CD4-positive, alpha-beta T cell (primary cell): ENCODE results near the gene ATL1. TPM values are rescaled to one million over a fixed set of nuclear protein-coding genes. Genes with fewer than 3 reads are reported as not detected.
"Not testable (repeated sequence)": the region's sequence is repeated elsewhere in the genome, so short reads cannot be mapped to it uniquely, and the experiment has no call there.

Source experiments
- ATAC-seq: fragments of 200-7000 bp; cut with Tn5 transposase; one replicate; pipeline ENCODE4 v1.10.0; 2022; ENCODE audit warnings: mild to moderate bottlenecking; ENCODE audit not compliant: poor library complexity
- CTCF ChIA-PET: fragments of 350-600 bp; sonication (Branson Sonifier 250); formaldehyde crosslinking; loops from one replicate; lab custom pipeline; 2021; ENCODE audit warnings: antibody characterized with exemption, inconsistent platforms; lab: Charles Lee
- POLR2A ChIA-PET: fragments of 350-600 bp; sonication (Branson Sonifier 250); formaldehyde crosslinking; loops from one replicate; lab custom pipeline; 2021; ENCODE audit warnings: antibody characterized with exemption, inconsistent platforms; lab: Charles Lee
- DNase-seq, 14 experiments: peaks; one replicate each; pipeline ENCODE4 v3.0.0-alpha.2; 2013 to 2020; ENCODE audit warnings: mixed read lengths in 2 of 14
- H3K27ac ChIP-seq, 2 donors: one replicate each; pipeline versions ENCODE4 v1.5.1 to v1.7.0; 2013; ENCODE audit warnings: low read length in 2 of 2, low read depth in 1 of 2, mild to moderate bottlenecking in 1 of 2
- H3K27me3 ChIP-seq, 2 experiments: 1 replicate in 1 of 2; 2 replicates in 1 of 2; pipeline versions ENCODE4 v1.6.1 to v1.7.0; 2013; ENCODE audit warnings: low read length in 2 of 2, control low read depth in 1 of 2, mild to moderate bottlenecking in 1 of 2, moderate library complexity in 1 of 2; ENCODE audit not compliant: insufficient read depth in 2 of 2, control insufficient read depth in 1 of 2
- H3K36me3 ChIP-seq: one replicate; pipeline ENCODE4 v1.6.1; 2013; ENCODE audit warnings: low read length, control low read depth; ENCODE audit not compliant: insufficient read depth
- H3K4me1 ChIP-seq: one replicate; pipeline ENCODE4 v1.6.1; 2013; ENCODE audit warnings: low read length, control low read depth; ENCODE audit not compliant: insufficient read depth
- H3K4me3 ChIP-seq: one replicate; pipeline ENCODE4 v1.5.1; 2013; ENCODE audit warnings: mild to moderate bottlenecking, low read length, moderate library complexity
- H3K9me3 ChIP-seq, 2 experiments: 1 replicate in 1 of 2; 2 replicates in 1 of 2; pipeline versions ENCODE4 v1.6.1 to v1.7.0; 2013; ENCODE audit warnings: low read length in 2 of 2, mild to moderate bottlenecking in 2 of 2, control low read depth in 1 of 2, moderate library complexity in 1 of 2; ENCODE audit not compliant: control insufficient read depth in 1 of 2, insufficient read depth in 1 of 2
- H3K27ac Mint-ChIP-seq: one replicate; pipeline ENCODE4 v1.8.0; 2020; ENCODE audit warnings: mixed read lengths
- H3K27me3 Mint-ChIP-seq: one replicate; pipeline ENCODE4 v1.8.0; 2021; ENCODE audit warnings: mixed read lengths
- H3K36me3 Mint-ChIP-seq: one replicate; pipeline ENCODE4 v1.8.0; 2021; ENCODE audit warnings: low read depth, mixed read lengths
- H3K4me1 Mint-ChIP-seq: one replicate; pipeline ENCODE4 v1.8.0; 2021; ENCODE audit warnings: low read depth, mixed read lengths
- H3K4me3 Mint-ChIP-seq: one replicate; pipeline ENCODE4 v1.8.0; 2020; ENCODE audit warnings: mild to moderate bottlenecking, mixed read lengths
- H3K9me3 Mint-ChIP-seq: one replicate; pipeline ENCODE4 v1.8.0; 2020; ENCODE audit warnings: mixed read lengths
- CTCF ChIP-seq: fragments of 200-600 bp; IDR thresholded peaks from one replicate; pipeline ENCODE4 v1.8.0; 2022; ENCODE audit warnings: antibody characterized with exemption, mild to moderate bottlenecking
- intact Hi-C, 2 experiments: fragments of 100-400 bp; cut with DNase I in 1 of 2; cut with micrococcal nuclease in 1 of 2; formaldehyde crosslinking; loops; one replicate each; pipeline versions ENCODE4 v1.15.1 to v1.9.0; 2023 to 2025; cut with DNase I, micrococcal nuclease
- total RNA-seq, 174 experiments: library from RNA in 2 of 174; stranded (reverse) in 2 of 174; gene quantifications; one replicate each; pipeline ENCODE4 v1.2.3 and lab custom pipeline; 2021 to 2026

ATL1 gene
- total RNA-seq, 2 experiments from 2014 or later, result 1.2 TPM

- ChIA-PET POLR2A (no interaction called here), CTCF (no interaction called here)
- Mint-ChIP-seq H3K4me1 (no peaks in the 10 kb centered on the region), H3K27ac (no peak overlapping the region), H3K9me3 (no peaks in the 10 kb centered on the region), H3K4me3 (no peak overlapping the region), H3K27me3 (no peaks in the 10 kb centered on the region), H3K36me3 (no peaks in the 10 kb centered on the region)
- no peak for ATAC-seq
- TF ChIP-seq CTCF, result no peak
- Histone ChIP-seq H3K9me3 (no peaks in the 10 kb centered on the region), H3K4me1 (no peaks in the 10 kb centered on the region), H3K27ac (no peak overlapping the region), H3K27me3 (no peaks in the 10 kb centered on the region), H3K4me3 (no peak overlapping the region), H3K36me3 (no peaks in the 10 kb centered on the region)
- DNase-seq, result no peak
- intact Hi-C loops, result no loop called here
Observed at GRCh38 chr14:50622978-50623377, 63.0 kb downstream of the ATL1 start.

- H3K27me3 ChIP-seq, result no peaks in the 10 kb centered on the region
- no peaks in the 10 kb centered on the region for H3K27me3 Mint-ChIP-seq
- H3K27ac ChIP-seq, result no peak overlapping the region
- H3K36me3 Mint-ChIP-seq, result no peaks in the 10 kb centered on the region
- intact Hi-C loops, result no loop called here
- H3K4me3 Mint-ChIP-seq, result no peak overlapping the region
- no peak for TF ChIP-seq CTCF
- CTCF ChIA-PET, result no interaction called here
- ATAC-seq (no peak), DNase-seq (no peak)
- H3K36me3 ChIP-seq, result no peaks in the 10 kb centered on the region
- H3K4me1 Mint-ChIP-seq, result no peaks in the 10 kb centered on the region
- no peak overlapping the region for H3K4me3 ChIP-seq
- H3K9me3 Mint-ChIP-seq, result no peaks in the 10 kb centered on the region
- H3K9me3 ChIP-seq, result no peaks in the 10 kb centered on the region
- H3K4me1 ChIP-seq, result no peaks in the 10 kb centered on the region
- no peak overlapping the region for H3K27ac Mint-ChIP-seq
- POLR2A ChIA-PET, result no interaction called here
Observed at GRCh38 chr14:50624447-50624846, 64.5 kb downstream of the ATL1 start.

GRCh38 chr14:50624947-50625346, 65.0 kb downstream of the ATL1 start:
- H3K36me3 ChIP-seq, H3K36me3 Mint-ChIP-seq, H3K4me1 Mint-ChIP-seq, intact Hi-C loops, H3K9me3 Mint-ChIP-seq, POLR2A ChIA-PET, H3K27ac ChIP-seq, CTCF ChIA-PET, DNase-seq, ATAC-seq, H3K4me1 ChIP-seq, H3K27me3 Mint-ChIP-seq, H3K9me3 ChIP-seq, H3K4me3 Mint-ChIP-seq, H3K4me3 ChIP-seq, H3K27me3 ChIP-seq, H3K27ac Mint-ChIP-seq: not testable (repeated sequence)

GRCh38 chr14:50631408-50631821, 71.5 kb downstream of the ATL1 start:
- POLR2A ChIA-PET, result no interaction called here
- TF ChIP-seq CTCF, result no peak
- no peaks in the 10 kb centered on the region for H3K36me3 ChIP-seq

More at GRCh38 chr14:50631408-50631821, 71.5 kb downstream of the ATL1 start:
- no peaks in the 10 kb centered on the region for H3K4me1 Mint-ChIP-seq
- ATAC-seq, result no peak
- H3K4me3 ChIP-seq, result no peak overlapping the region
- H3K9me3 ChIP-seq, result no peaks in the 10 kb centered on the region
- no peak overlapping the region for H3K27ac ChIP-seq
- H3K4me3 Mint-ChIP-seq, result no peak overlapping the region
- H3K36me3 Mint-ChIP-seq, result peaks cover 9% of the 10 kb centered on the region
- DNase-seq, result no peak
- H3K4me1 ChIP-seq, result no peaks in the 10 kb centered on the region
- H3K9me3 Mint-ChIP-seq, result no peaks in the 10 kb centered on the region
- intact Hi-C loops, result no loop called here
- H3K27ac Mint-ChIP-seq, result no peak overlapping the region
- CTCF ChIA-PET, result interaction anchor here (1.1 kb wide), 1 partner anchor 25 kb away, joined by 3 read pairs; no protein-coding TSS in a partner anchor
- H3K27me3 ChIP-seq, result no peaks in the 10 kb centered on the region
- H3K27me3 Mint-ChIP-seq, result no peaks in the 10 kb centered on the region
